DND-41 (cell line): Measurements from ENCODE around the gene NOL9.

Experiments
- EZH2 ChIP-seq: IDR thresholded peaks from 3 replicates; pipeline ENCODE4 v1.6.1; 2012; ENCODE audit warnings: borderline replicate concordance, low read depth, mild to moderate bottlenecking, moderate library complexity, low read length, inconsistent platforms; ENCODE audit not compliant: severe bottlenecking
- TF ChIP-seq, protein P1 (sequence below): IDR thresholded peaks from 2 replicates; pipeline ENCODE4 v1.5.1; 2012; ENCODE audit warnings: borderline replicate concordance, low read length, moderate library complexity, mild to moderate bottlenecking; ENCODE audit not compliant: poor library complexity, severe bottlenecking; ENCODE audit errors: extremely low read depth

DNA sequence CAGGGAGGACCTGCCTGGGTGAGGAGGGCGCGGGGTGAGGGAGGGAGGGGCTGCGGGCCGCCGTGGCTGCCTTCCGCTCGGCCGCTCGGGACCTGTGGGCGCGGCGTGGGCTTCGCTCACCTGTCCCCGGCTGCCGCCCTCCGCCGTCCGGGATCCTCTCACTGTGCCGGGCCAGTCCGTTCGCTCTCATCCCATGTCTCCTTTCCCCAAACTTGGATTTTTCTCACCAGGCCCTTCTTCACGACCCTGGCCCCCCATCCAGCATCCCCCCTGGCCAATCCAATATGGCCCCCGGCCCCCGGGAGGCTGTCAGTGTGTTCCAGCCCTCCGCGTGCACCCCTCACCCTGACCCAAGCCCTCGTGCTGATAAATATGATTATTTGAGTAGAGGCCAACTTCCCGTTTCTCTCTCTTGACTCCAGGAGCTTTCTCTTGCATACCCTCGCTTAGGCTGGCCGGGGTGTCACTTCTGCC lies 25.8 kb upstream of the NOL9 start:
- TF ChIP-seq, protein P1, sequence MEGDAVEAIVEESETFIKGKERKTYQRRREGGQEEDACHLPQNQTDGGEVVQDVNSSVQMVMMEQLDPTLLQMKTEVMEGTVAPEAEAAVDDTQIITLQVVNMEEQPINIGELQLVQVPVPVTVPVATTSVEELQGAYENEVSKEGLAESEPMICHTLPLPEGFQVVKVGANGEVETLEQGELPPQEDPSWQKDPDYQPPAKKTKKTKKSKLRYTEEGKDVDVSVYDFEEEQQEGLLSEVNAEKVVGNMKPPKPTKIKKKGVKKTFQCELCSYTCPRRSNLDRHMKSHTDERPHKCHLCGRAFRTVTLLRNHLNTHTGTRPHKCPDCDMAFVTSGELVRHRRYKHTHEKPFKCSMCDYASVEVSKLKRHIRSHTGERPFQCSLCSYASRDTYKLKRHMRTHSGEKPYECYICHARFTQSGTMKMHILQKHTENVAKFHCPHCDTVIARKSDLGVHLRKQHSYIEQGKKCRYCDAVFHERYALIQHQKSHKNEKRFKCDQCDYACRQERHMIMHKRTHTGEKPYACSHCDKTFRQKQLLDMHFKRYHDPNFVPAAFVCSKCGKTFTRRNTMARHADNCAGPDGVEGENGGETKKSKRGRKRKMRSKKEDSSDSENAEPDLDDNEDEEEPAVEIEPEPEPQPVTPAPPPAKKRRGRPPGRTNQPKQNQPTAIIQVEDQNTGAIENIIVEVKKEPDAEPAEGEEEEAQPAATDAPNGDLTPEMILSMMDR, result no peak
- no peak for TF ChIP-seq EZH2
